ENCODE results near the gene CAMK2B. TPM values are rescaled to one million over a fixed set of nuclear protein-coding genes. Genes with fewer than 3 reads are reported as not detected.

Gene CAMK2B
- total RNA-seq, 1 donor from 2014 or later: 9.3 TPM

- Mint-ChIP-seq H3K27me3 (peaks cover 19% of the 10 kb centered on the region), H3K36me3 (ENCODE audit: insufficient read depth) (no peaks in the 10 kb centered on the region), H3K4me3 (ENCODE audit: low read depth) (no peak overlapping the region), H3K4me1 (ENCODE audit: low read depth) (no peaks in the 10 kb centered on the region), H3K27ac (no peak overlapping the region), H3K9me3 (ENCODE audit: low read depth) (no peaks in the 10 kb centered on the region)
- DNase-seq (ENCODE audit: low spot score, unreplicated experiment): no peak
- peak; percentile 22 for TF ChIP-seq CTCF (IDR thresholded peaks at IDR 0.05; ENCODE audit: unreplicated experiment)
Measured at GRCh38 chr7:44348300-44348699, 22.9 kb upstream of the CAMK2B start.

GRCh38 chr7:44347546-44348114 lies 22.2 kb upstream of the CAMK2B start:
- TF ChIP-seq CTCF (IDR thresholded peaks at IDR 0.05; ENCODE audit: unreplicated experiment): no peak
- Mint-ChIP-seq H3K4me1 (ENCODE audit: low read depth) (no peaks in the 10 kb centered on the region), H3K36me3 (ENCODE audit: insufficient read depth) (no peaks in the 10 kb centered on the region), H3K27ac (no peak overlapping the region), H3K4me3 (ENCODE audit: low read depth) (no peak overlapping the region), H3K27me3 (peaks cover 19% of the 10 kb centered on the region), H3K9me3 (ENCODE audit: low read depth) (no peaks in the 10 kb centered on the region)
- no peak for DNase-seq (ENCODE audit: low spot score, unreplicated experiment)

- DNase-seq (ENCODE audit: low spot score, unreplicated experiment): no peak
- TF ChIP-seq CTCF (IDR thresholded peaks at IDR 0.05; ENCODE audit: unreplicated experiment): no peak
- H3K4me1 Mint-ChIP-seq (ENCODE audit: low read depth): no peaks in the 10 kb centered on the region
- no peaks in the 10 kb centered on the region for H3K9me3 Mint-ChIP-seq (ENCODE audit: low read depth)
- H3K4me3 Mint-ChIP-seq (ENCODE audit: low read depth): no peak overlapping the region
- no peak overlapping the region for H3K27ac Mint-ChIP-seq
- H3K27me3 Mint-ChIP-seq: peaks cover 19% of the 10 kb centered on the region
- H3K36me3 Mint-ChIP-seq (ENCODE audit: insufficient read depth): no peaks in the 10 kb centered on the region
Measured at GRCh38 chr7:44346063-44346462, 20.7 kb upstream of the CAMK2B start.

GRCh38 chr7:44341401-44341800 lies 16.0 kb upstream of the CAMK2B start:
- H3K27ac Mint-ChIP-seq: no peak overlapping the region
- no peak for TF ChIP-seq CTCF (IDR thresholded peaks at IDR 0.05; ENCODE audit: unreplicated experiment)
- H3K4me1 Mint-ChIP-seq (ENCODE audit: low read depth): no peaks in the 10 kb centered on the region
- no peaks in the 10 kb centered on the region for H3K9me3 Mint-ChIP-seq (ENCODE audit: low read depth)
- H3K4me3 Mint-ChIP-seq (ENCODE audit: low read depth): no peak overlapping the region
- no peaks in the 10 kb centered on the region for H3K36me3 Mint-ChIP-seq (ENCODE audit: insufficient read depth)
- no peak for DNase-seq (ENCODE audit: low spot score, unreplicated experiment)
- peaks cover 33% of the 10 kb centered on the region for H3K27me3 Mint-ChIP-seq

- no peak for TF ChIP-seq CTCF (IDR thresholded peaks at IDR 0.05; ENCODE audit: unreplicated experiment)
Measured at GRCh38 chr7:44338600-44338999, 13.2 kb upstream of the CAMK2B start.

More at GRCh38 chr7:44338600-44338999, 13.2 kb upstream of the CAMK2B start:
- Mint-ChIP-seq H3K4me1 (ENCODE audit: low read depth) (no peaks in the 10 kb centered on the region), H3K9me3 (ENCODE audit: low read depth) (no peaks in the 10 kb centered on the region), H3K27me3 (peaks cover 26% of the 10 kb centered on the region), H3K27ac (no peak overlapping the region), H3K36me3 (ENCODE audit: insufficient read depth) (no peaks in the 10 kb centered on the region), H3K4me3 (ENCODE audit: low read depth) (no peak overlapping the region)
- no peak for DNase-seq (ENCODE audit: low spot score, unreplicated experiment)

All from progenitor cell of endocrine pancreas (in vitro differentiated cells).